Choroid plexus epithelial cell (primary cell): ENCODE results near the gene KLK8.

Source experiments
- DNase-seq: peaks from one replicate; pipeline ENCODE4 v3.0.0-alpha.2; 2010; ENCODE audit warnings: low read depth
- H3K4me3 ChIP-seq: 2 replicates; pipeline ENCODE4 v1.5.1; 2011; ENCODE audit warnings: low read depth, mild to moderate bottlenecking, control low read depth, low read length, moderate library complexity
- TF ChIP-seq, protein P1 (sequence below): conservative IDR thresholded peaks from 2 replicates; pipeline ENCODE4 v1.5.1; 2011; ENCODE audit warnings: low read depth, mild to moderate bottlenecking, control low read depth, inconsistent platforms, low read length, moderate library complexity

Gene KLK8

DNA sequence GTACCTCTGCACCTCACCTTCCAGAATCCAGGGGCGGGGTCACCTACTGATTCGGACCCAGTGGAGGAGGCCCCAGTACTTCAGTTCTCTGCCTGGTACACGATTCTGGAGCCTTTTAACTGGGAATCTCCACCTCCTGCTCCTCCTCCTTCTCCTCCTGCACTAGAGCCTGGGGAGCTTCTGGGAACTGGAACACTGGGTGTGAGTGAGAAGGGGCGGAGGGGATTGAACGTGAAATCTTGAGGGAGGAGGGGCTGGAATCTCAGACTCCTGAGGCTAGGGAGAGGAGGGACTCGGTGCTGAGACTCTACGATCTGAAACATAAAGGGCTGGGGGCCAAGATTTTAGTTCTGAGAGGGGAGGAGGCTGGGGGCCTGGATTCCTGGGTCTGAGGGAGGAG is at the start of gene KLK8:
TSS of gene KLK8 (minus strand) at position 90 of the 400 bp plus-strand sequence. CDS start 437 bp downstream, outside the sequence.
- no peak for DNase-seq
- TF ChIP-seq, protein P1, sequence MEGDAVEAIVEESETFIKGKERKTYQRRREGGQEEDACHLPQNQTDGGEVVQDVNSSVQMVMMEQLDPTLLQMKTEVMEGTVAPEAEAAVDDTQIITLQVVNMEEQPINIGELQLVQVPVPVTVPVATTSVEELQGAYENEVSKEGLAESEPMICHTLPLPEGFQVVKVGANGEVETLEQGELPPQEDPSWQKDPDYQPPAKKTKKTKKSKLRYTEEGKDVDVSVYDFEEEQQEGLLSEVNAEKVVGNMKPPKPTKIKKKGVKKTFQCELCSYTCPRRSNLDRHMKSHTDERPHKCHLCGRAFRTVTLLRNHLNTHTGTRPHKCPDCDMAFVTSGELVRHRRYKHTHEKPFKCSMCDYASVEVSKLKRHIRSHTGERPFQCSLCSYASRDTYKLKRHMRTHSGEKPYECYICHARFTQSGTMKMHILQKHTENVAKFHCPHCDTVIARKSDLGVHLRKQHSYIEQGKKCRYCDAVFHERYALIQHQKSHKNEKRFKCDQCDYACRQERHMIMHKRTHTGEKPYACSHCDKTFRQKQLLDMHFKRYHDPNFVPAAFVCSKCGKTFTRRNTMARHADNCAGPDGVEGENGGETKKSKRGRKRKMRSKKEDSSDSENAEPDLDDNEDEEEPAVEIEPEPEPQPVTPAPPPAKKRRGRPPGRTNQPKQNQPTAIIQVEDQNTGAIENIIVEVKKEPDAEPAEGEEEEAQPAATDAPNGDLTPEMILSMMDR: no peak
- H3K4me3 ChIP-seq: no peak within 1 kb of the TSS

- no peak for DNase-seq
- no peak overlapping the region for H3K4me3 ChIP-seq
- TF ChIP-seq, protein P1: no peak
Measured at GRCh38 chr19:51047031-51047335, 45.6 kb upstream of the KLK8 start.

- TF ChIP-seq, protein P1: no peak
- no peak overlapping the region for H3K4me3 ChIP-seq
- DNase-seq: no peak
Measured at GRCh38 chr19:51044327-51044726, 42.9 kb upstream of the KLK8 start.

DNA sequence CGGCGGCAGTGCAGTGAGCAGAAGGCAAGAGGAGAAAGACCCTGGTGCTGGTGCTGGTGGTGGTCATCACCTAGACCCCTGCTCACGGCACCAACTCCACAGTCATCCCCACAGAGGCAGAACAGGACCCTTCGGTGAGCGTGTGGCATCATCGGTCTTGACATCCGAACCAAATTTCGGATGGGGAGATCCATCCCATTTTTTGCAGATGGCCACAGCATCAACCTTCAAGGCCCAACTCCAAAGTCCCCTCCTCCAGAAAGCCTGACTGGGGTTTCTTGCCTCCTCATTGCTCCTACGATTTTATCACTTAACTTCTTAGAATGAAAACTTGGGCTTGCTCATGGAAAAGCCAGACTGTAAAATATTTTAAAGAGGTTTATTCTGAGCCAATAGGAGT is 42.1 kb upstream of the KLK8 start:
- H3K4me3 ChIP-seq: no peak overlapping the region
- TF ChIP-seq, protein P1: no peak
- no peak for DNase-seq

- H3K4me3 ChIP-seq: no peak overlapping the region
- DNase-seq: no peak
- TF ChIP-seq, protein P1: no peak
Measured at GRCh38 chr19:51040151-51040550, 38.7 kb upstream of the KLK8 start.

DNA sequence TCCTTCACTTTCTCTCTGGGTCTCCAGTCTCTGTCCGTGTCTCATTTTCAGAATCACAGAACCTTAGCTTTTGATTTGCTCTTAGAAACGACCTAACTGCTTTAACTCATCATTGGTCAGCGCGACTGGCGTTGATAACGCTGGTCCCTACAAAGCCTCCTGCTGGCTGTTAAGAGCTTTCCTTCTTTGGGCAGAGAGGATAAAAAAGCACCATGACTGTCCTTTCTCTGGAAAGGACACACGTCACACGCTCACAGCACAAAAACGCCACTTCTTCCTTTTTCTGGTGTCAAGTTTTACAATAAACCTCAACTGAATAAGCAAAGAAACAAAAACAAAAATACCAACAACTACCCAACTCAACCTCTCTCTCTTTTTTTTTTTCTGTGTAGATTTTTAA is 35.1 kb upstream of the KLK8 start:
- no peak overlapping the region for H3K4me3 ChIP-seq
- no peak for DNase-seq
- TF ChIP-seq, protein P1: no peak

GRCh38 chr19:51034704-51035103 is 33.3 kb upstream of the KLK8 start, which contains the start of gene KLK12:
TSS of gene KLK12 (minus strand) at chr19:51035002. CDS start at chr19:51034621, 381 bp downstream.
- TF ChIP-seq, protein P1: no peak

More at GRCh38 chr19:51034704-51035103, 33.3 kb upstream of the KLK8 start, which contains the start of gene KLK12:
- H3K4me3 ChIP-seq: no peak within 1 kb of the TSS
- no peak for DNase-seq
